ENCODE data around the gene TMEM47. TPM values are rescaled to one million over a fixed set of nuclear protein-coding genes. Genes with fewer than 3 reads are reported as not detected.

Gene TMEM47
- total RNA-seq, 1 experiment from 2014 or later: 4.7 TPM

DNA sequence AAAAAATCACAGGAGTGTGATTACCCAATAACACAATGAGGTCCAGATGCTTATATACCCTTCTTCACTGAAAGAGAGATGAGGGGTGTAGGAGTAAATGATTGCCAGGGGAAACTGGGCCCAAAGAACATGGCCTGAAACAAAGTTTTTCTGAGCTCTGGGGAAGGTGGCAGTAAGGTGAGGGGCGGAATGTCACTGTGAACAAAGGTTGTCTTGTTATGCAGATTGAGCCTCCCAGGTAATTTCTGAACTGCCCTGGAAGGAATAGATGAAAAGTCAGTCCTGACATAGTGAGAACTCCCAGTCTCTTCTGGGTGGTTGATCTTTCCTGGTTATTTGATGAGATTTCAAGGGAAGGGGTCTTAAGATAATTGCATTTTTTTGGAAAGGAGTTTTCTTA lies 2.5 kb upstream of the TMEM47 start:
- intact Hi-C loops (cut with micrococcal nuclease): loop anchor here (10.0 kb wide), 1 partner anchor 55 kb away; no protein-coding TSS in a partner anchor
- TF ChIP-seq EZH2 (IDR thresholded peaks at IDR 0.05; ENCODE audit: low read length, unreplicated experiment) (no peak), EZH2phosphoT487 (IDR thresholded peaks at IDR 0.05; ENCODE audit: borderline replicate concordance, low read length) (no peak)
- TF ChIP-seq, protein P1, sequence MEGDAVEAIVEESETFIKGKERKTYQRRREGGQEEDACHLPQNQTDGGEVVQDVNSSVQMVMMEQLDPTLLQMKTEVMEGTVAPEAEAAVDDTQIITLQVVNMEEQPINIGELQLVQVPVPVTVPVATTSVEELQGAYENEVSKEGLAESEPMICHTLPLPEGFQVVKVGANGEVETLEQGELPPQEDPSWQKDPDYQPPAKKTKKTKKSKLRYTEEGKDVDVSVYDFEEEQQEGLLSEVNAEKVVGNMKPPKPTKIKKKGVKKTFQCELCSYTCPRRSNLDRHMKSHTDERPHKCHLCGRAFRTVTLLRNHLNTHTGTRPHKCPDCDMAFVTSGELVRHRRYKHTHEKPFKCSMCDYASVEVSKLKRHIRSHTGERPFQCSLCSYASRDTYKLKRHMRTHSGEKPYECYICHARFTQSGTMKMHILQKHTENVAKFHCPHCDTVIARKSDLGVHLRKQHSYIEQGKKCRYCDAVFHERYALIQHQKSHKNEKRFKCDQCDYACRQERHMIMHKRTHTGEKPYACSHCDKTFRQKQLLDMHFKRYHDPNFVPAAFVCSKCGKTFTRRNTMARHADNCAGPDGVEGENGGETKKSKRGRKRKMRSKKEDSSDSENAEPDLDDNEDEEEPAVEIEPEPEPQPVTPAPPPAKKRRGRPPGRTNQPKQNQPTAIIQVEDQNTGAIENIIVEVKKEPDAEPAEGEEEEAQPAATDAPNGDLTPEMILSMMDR (conservative IDR thresholded peaks at IDR 0.05; ENCODE audit: low read depth, low read length): no peak

GRCh38 chrX:34658326-34658725 lies 1.2 kb upstream of the TMEM47 start:
- BruUV-seq (replicated peaks): no TSS peak
- Histone ChIP-seq H3K9me2 (replicated peaks; ENCODE audit: low read length) (no peaks in the 10 kb centered on the region), H3K27me3 (ENCODE audit: low read length) (no peaks in the 10 kb centered on the region), H3K4me1 (ENCODE audit: insufficient read depth, low read length) (peaks cover 3% of the 10 kb centered on the region; the same call in 1 of the 2 replicates), H3K4me2 (ENCODE audit: low read length) (no peak overlapping the region), H3K9ac (ENCODE audit: low read length) (no peak overlapping the region), H2AFZ (ENCODE audit: low read length) (no peak overlapping the region), H4K20me1 (ENCODE audit: low read length) (no peaks in the 10 kb centered on the region), H3K4me3 (ENCODE audit: low read length) (no peak overlapping the region; the same call in 1 of the 2 replicates), H3K9me3 (ENCODE audit: low read length) (no peaks in the 10 kb centered on the region), H3K36me3 (ENCODE audit: low read depth, low read length) (no peaks in the 10 kb centered on the region), H3K79me2 (ENCODE audit: low read length) (no peaks in the 10 kb centered on the region), H3F3A (ENCODE audit: low read length, unreplicated experiment) (no peaks in the 10 kb centered on the region), H3K27ac (ENCODE audit: low read length) (no peak overlapping the region)
- CTCF ChIA-PET: no interaction called here
- TF ChIP-seq, protein P1 (conservative IDR thresholded peaks at IDR 0.05; ENCODE audit: low read depth, low read length): no peak
- TF ChIP-seq EZH2phosphoT487 (IDR thresholded peaks at IDR 0.05; ENCODE audit: borderline replicate concordance, low read length) (no peak), EZH2 (IDR thresholded peaks at IDR 0.05; ENCODE audit: low read length, unreplicated experiment) (no peak)
- intact Hi-C loops (cut with micrococcal nuclease): loop anchor here (10.0 kb wide), 1 partner anchor 56 kb away; no protein-coding TSS in a partner anchor
- ATAC-seq: no peak
- POLR2A ChIA-PET (ENCODE audit: unreplicated experiment): no interaction called here
- no peak for DNase-seq

More for the DNA sequence above, 2.5 kb upstream of the TMEM47 start:
- no peaks in the 10 kb centered on the region for H3F3A ChIP-seq (ENCODE audit: low read length, unreplicated experiment)
- BruUV-seq (replicated peaks): no TSS peak
- H3K27me3 ChIP-seq (ENCODE audit: low read length): no peaks in the 10 kb centered on the region
- DNase-seq (no peak), ATAC-seq (no peak)
- no peaks in the 10 kb centered on the region for H3K79me2 ChIP-seq (ENCODE audit: low read length)
- no peak overlapping the region for H3K4me3 ChIP-seq (ENCODE audit: low read length)
- ChIA-PET CTCF (no interaction called here), POLR2A (ENCODE audit: unreplicated experiment) (no interaction called here)
- no peak overlapping the region for H2AFZ ChIP-seq (ENCODE audit: low read length)
- H3K4me2 ChIP-seq (ENCODE audit: low read length): no peak overlapping the region
- H3K9me2 ChIP-seq (replicated peaks; ENCODE audit: low read length): no peaks in the 10 kb centered on the region
- H3K4me1 ChIP-seq (ENCODE audit: insufficient read depth, low read length): peaks cover 3% of the 10 kb centered on the region; the same call in 1 of the 2 replicates
- no peaks in the 10 kb centered on the region for H4K20me1 ChIP-seq (ENCODE audit: low read length)
- no peak overlapping the region for H3K9ac ChIP-seq (ENCODE audit: low read length)
- no peak overlapping the region for H3K27ac ChIP-seq (ENCODE audit: low read length)
- H3K36me3 ChIP-seq (ENCODE audit: low read depth, low read length): no peaks in the 10 kb centered on the region
- H3K9me3 ChIP-seq (ENCODE audit: low read length): no peaks in the 10 kb centered on the region

DNA sequence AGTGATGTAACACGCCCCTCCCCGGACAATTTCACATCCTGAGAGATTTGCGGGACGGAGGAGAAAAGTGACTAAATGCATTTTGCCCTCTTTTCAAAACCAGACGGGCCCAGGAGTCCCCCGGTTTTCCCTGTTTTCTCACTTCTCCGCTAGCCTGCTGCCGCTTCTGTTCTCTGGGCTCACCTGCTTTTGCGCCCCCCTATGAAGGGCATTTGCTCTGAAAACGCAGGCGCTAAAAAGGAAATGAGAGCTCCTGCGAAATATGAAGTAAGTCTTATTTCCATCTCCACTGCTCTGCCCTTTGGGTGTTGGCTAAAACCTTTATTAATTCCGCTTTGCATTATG lies 613 bp upstream of the TMEM47 start:
- no peaks in the 10 kb centered on the region for H3K27me3 ChIP-seq (ENCODE audit: low read length)
- no peaks in the 10 kb centered on the region for H3K9me3 ChIP-seq (ENCODE audit: low read length)
- no peaks in the 10 kb centered on the region for H3K79me2 ChIP-seq (ENCODE audit: low read length)
- H3F3A ChIP-seq (ENCODE audit: low read length, unreplicated experiment): no peaks in the 10 kb centered on the region
- H3K36me3 ChIP-seq (ENCODE audit: low read depth, low read length): no peaks in the 10 kb centered on the region
- intact Hi-C loops (cut with micrococcal nuclease): loop anchor here (1.0 to 10.0 kb wide), 2 partner anchors 57 to 216 kb away; no protein-coding TSS in a partner anchor
- H3K4me2 ChIP-seq (ENCODE audit: low read length): peak overlapping the region; percentile 84
- CTCF ChIA-PET: no interaction called here
- no peaks in the 10 kb centered on the region for H4K20me1 ChIP-seq (ENCODE audit: low read length)
- POLR2A ChIA-PET (ENCODE audit: unreplicated experiment): no interaction called here
- no peak for ATAC-seq
- DNase-seq: no peak
- no TSS peak for BruUV-seq (replicated peaks)
- peak overlapping the region; percentile 71 for H3K4me3 ChIP-seq (ENCODE audit: low read length)
- H3K27ac ChIP-seq (ENCODE audit: low read length): no peak overlapping the region
- H3K9me2 ChIP-seq (replicated peaks; ENCODE audit: low read length): no peaks in the 10 kb centered on the region
- peak overlapping the region; percentile 86 for H2AFZ ChIP-seq (ENCODE audit: low read length)
- no peak for TF ChIP-seq EZH2phosphoT487 (IDR thresholded peaks at IDR 0.05; ENCODE audit: borderline replicate concordance, low read length)
- no peak for TF ChIP-seq EZH2 (IDR thresholded peaks at IDR 0.05; ENCODE audit: low read length, unreplicated experiment)
- TF ChIP-seq, protein P1 (conservative IDR thresholded peaks at IDR 0.05; ENCODE audit: low read depth, low read length): no peak
- peaks cover 3% of the 10 kb centered on the region; the same call in 1 of the 2 replicates for H3K4me1 ChIP-seq (ENCODE audit: insufficient read depth, low read length)
- H3K9ac ChIP-seq (ENCODE audit: low read length): peak overlapping the region; percentile 24; the same call in 1 of the 2 replicates
